Thoracic aorta endothelial cell (primary cell): ENCODE results near the gene SLC25A26. TPM values are rescaled to one million over a fixed set of nuclear protein-coding genes. Genes with fewer than 3 reads are reported as not detected.

ENCODE experiments used
- small RNA-seq: library from RNA; depleted of rRNA; stranded (forward); fragments of <200 nt; gene quantifications from one replicate; pipeline ENCODE3, GENCODE V24; 2012
- total RNA-seq: library from RNA; depleted of rRNA; stranded (reverse); fragments of >200 nt; gene quantifications from 2 replicates; pipeline ENCODE4 v1.2.3, GENCODE V29; 2012

Gene SLC25A26, protein sequence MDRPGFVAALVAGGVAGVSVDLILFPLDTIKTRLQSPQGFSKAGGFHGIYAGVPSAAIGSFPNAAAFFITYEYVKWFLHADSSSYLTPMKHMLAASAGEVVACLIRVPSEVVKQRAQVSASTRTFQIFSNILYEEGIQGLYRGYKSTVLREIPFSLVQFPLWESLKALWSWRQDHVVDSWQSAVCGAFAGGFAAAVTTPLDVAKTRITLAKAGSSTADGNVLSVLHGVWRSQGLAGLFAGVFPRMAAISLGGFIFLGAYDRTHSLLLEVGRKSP
- total RNA-seq: 14.9 and 15.2 TPM in 2 replicates

DNA sequence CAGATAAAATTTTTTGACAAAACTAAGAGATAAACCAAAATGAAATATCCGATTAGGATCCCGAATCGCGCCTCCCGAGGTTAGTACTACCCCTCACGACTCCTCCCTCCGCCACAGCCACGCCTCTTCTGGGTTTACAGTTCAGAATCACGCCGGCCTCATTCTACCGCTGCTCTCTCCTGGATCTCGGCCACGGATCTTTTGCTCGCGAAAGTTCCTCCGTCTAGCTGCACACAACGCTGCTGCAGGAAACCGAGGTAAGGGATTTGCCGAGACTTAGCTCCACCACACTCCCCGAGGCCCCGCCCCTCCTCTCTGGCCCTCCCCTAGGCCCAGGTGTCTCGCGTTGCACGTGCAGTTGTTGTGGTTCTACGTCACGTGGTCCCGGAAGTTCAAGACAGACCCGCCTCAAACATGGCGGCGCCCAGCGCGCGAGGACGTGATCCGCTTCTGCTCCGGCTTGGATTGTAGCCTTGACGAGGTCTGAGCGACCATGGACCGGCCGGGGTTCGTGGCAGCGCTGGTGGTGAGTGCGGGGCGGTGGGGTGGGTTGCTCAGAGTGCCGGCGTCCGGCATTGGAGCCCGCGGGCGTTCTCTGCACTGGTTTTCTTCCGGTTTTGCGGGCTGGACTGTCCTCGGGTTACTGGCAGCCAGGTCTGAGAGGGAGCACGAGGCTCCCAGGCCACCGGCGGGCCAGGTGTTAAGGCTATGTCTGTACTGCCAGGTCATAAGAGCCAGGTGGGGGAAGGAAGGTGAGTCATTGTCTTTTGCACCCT, at the start of gene SLC25A26:
Gene SLC25A26, plus strand, starts transcription at position 400 of the 776 bp plus-strand sequence. Its CDS starts 94 bp downstream, at position 494.

Small RNA genes lying within 50 kb of the gene (small RNA-seq; reads per million reads assigned to genes)
- gene RN7SL482P: not detected
- gene RNU6-787P: not detected

Other genes with a start within 250 kb of the SLC25A26 start
- gene MAGI1, start 182.1 kb upstream of the SLC25A26 start, total RNA-seq: 34.3 and 47.1 TPM in 2 replicates